GM12878 (cell line): ENCODE measurements around the gene RAB3C.

Experiments used
- BHLHE40 ChIP-seq, 2 experiments: fragments of 450-650 bp in 1 of 2; IDR thresholded peaks; 2 replicates each; pipeline ENCODE4 v1.6.1; 2011 to 2017; ENCODE audit warnings: low read depth in 2 of 2, borderline replicate concordance in 1 of 2, improper control_type of control experiment in 1 of 2, low read length in 1 of 2, mild to moderate bottlenecking in 1 of 2
- CHD2 ChIP-seq: IDR thresholded peaks from 2 replicates; pipeline ENCODE4 v1.6.1; 2011; ENCODE audit warnings: low read depth, low read length, improper control_type of control experiment, borderline replicate concordance
- KDM1A ChIP-seq: fragments of 200-600 bp; sonication (generic); IDR thresholded peaks from 2 replicates; pipeline ENCODE4 v1.6.1; 2016; ENCODE audit warnings: borderline replicate concordance
- MEF2A ChIP-seq: IDR thresholded peaks from 2 replicates; pipeline ENCODE4 v1.6.1; 2011; ENCODE audit warnings: low read depth, mild to moderate bottlenecking, low read length, moderate library complexity; ENCODE audit not compliant: insufficient read depth
- MEF2B ChIP-seq: fragments of 450-650 bp; IDR thresholded peaks from 2 replicates; pipeline ENCODE4 v1.6.1; 2018; ENCODE audit warnings: mild to moderate bottlenecking, moderate library complexity; ENCODE audit not compliant: partially characterized antibody, poor library complexity, severe bottlenecking
- NFYB ChIP-seq: IDR thresholded peaks from 2 replicates; pipeline ENCODE4 v1.6.1; 2011; ENCODE audit warnings: low read depth, mild to moderate bottlenecking, low read length, improper control_type of control experiment, moderate library complexity; ENCODE audit not compliant: insufficient read depth
- RAD21 ChIP-seq: IDR thresholded peaks from 2 replicates; pipeline ENCODE4 v1.6.1; 2011; ENCODE audit warnings: mild to moderate bottlenecking, low read depth, low read length, moderate library complexity; ENCODE audit not compliant: insufficient read depth
- SIX5 ChIP-seq: IDR thresholded peaks from 2 replicates; pipeline ENCODE4 v1.6.1; 2011; ENCODE audit warnings: mild to moderate bottlenecking, low read depth, low read length, moderate library complexity; ENCODE audit not compliant: severe bottlenecking
- TAF1 ChIP-seq: IDR thresholded peaks from 2 replicates; pipeline ENCODE4 v1.6.1; 2011; ENCODE audit warnings: mild to moderate bottlenecking, low read depth, low read length, borderline replicate concordance
- TF ChIP-seq, protein P1 (sequence below): IDR thresholded peaks from 2 replicates; pipeline ENCODE4 v1.6.1; 2012; ENCODE audit warnings: mild to moderate bottlenecking, low read depth, low read length

DNA sequence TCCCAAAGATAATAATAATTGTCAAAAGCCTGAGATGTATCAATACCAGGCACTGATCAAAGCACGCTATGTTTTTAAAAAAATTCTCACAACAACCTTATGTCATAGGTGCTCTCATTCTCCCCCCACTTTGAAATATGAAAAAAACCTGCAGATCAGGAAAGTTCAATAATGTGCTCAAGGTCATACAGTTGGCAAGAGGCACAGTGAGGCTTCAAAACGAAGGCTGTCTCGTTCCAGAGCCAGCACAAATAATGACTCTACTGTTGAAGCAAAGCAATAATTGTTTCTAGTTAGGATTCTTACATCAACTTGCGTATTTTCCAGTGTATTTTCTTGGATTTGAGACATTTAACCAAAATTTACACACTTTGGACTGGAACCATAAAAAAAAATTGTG, 88.3 kb downstream of the RAB3C start:
- TF ChIP-seq BHLHE40 (IDR thresholded peaks at IDR 0.05; ENCODE audit: borderline replicate concordance in 1 of 2, low read depth in 2 of 2, low read length in 1 of 2) (no peak), TAF1 (no peak), KDM1A (no peak), RAD21 (no peak), MEF2B (no peak), NFYB (no peak), CHD2 (no peak), MEF2A (no peak), SIX5 (no peak)
- TF ChIP-seq, protein P1, sequence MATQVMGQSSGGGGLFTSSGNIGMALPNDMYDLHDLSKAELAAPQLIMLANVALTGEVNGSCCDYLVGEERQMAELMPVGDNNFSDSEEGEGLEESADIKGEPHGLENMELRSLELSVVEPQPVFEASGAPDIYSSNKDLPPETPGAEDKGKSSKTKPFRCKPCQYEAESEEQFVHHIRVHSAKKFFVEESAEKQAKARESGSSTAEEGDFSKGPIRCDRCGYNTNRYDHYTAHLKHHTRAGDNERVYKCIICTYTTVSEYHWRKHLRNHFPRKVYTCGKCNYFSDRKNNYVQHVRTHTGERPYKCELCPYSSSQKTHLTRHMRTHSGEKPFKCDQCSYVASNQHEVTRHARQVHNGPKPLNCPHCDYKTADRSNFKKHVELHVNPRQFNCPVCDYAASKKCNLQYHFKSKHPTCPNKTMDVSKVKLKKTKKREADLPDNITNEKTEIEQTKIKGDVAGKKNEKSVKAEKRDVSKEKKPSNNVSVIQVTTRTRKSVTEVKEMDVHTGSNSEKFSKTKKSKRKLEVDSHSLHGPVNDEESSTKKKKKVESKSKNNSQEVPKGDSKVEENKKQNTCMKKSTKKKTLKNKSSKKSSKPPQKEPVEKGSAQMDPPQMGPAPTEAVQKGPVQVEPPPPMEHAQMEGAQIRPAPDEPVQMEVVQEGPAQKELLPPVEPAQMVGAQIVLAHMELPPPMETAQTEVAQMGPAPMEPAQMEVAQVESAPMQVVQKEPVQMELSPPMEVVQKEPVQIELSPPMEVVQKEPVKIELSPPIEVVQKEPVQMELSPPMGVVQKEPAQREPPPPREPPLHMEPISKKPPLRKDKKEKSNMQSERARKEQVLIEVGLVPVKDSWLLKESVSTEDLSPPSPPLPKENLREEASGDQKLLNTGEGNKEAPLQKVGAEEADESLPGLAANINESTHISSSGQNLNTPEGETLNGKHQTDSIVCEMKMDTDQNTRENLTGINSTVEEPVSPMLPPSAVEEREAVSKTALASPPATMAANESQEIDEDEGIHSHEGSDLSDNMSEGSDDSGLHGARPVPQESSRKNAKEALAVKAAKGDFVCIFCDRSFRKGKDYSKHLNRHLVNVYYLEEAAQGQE, result no peak
